GM23338 (cell line): ENCODE results near the gene HOXA3. TPM values are rescaled to one million over a fixed set of nuclear protein-coding genes. Genes with fewer than 3 reads are reported as not detected.

Experiments
- ATAC-seq: fragments of 200-7000 bp; cut with Tn5 transposase; 3 replicates; pipeline ENCODE4 v1.9.1; 2020
- DNase-seq: peaks from one replicate; pipeline ENCODE4 v3.0.0-alpha.2; 2015; ENCODE audit warnings: low spot score
- H2AFZ ChIP-seq: fragments of 200-600 bp; sonication (generic); 2 replicates; pipeline ENCODE4 v1.8.0; 2016; ENCODE audit warnings: antibody characterized with exemption, mild to moderate bottlenecking, moderate library complexity
- H3F3A ChIP-seq: fragments of 200-600 bp; sonication (generic); replicated peaks from 2 replicates; pipeline ENCODE4 v1.8.0; 2017; ENCODE audit warnings: antibody characterized with exemption, mixed run types, low read depth
- H3K27ac ChIP-seq: fragments of 200-600 bp; sonication (generic); 2 replicates; pipeline ENCODE4 v1.6.1; 2016; ENCODE audit warnings: low read depth
- H3K27me3 ChIP-seq: fragments of 200-600 bp; sonication (generic); 2 replicates; pipeline ENCODE4 v1.8.0; 2016; ENCODE audit warnings: mild to moderate bottlenecking, mixed run types, moderate library complexity; ENCODE audit not compliant: insufficient read depth
- H3K36me3 ChIP-seq: fragments of 200-600 bp; sonication (generic); 2 replicates; pipeline ENCODE4 v1.8.0; 2016; ENCODE audit warnings: mild to moderate bottlenecking; ENCODE audit not compliant: insufficient read depth
- H3K4me1 ChIP-seq: fragments of 200-600 bp; sonication (generic); 2 replicates; pipeline ENCODE4 v1.8.0; 2016; ENCODE audit warnings: mild to moderate bottlenecking, moderate library complexity; ENCODE audit not compliant: insufficient read depth
- H3K4me2 ChIP-seq: fragments of 200-600 bp; sonication (generic); 2 replicates; pipeline ENCODE4 v1.7.1; 2017; ENCODE audit warnings: mixed run types
- H3K4me3 ChIP-seq: fragments of 200-600 bp; sonication (generic); 2 replicates; pipeline ENCODE4 v1.6.1; 2016; ENCODE audit warnings: mixed run types
- H3K79me2 ChIP-seq: fragments of 200-600 bp; sonication (generic); replicated peaks from 2 replicates; pipeline ENCODE4 v1.8.0; 2017; ENCODE audit warnings: mild to moderate bottlenecking; ENCODE audit not compliant: insufficient read depth
- H3K9me2 ChIP-seq: fragments of 200-600 bp; sonication (generic); 2 replicates; pipeline ENCODE4 v1.8.0; 2017; ENCODE audit not compliant: insufficient read depth
- H4K20me1 ChIP-seq: fragments of 200-600 bp; sonication (generic); replicated peaks from 2 replicates; pipeline ENCODE4 v1.8.0; 2017; ENCODE audit warnings: mild to moderate bottlenecking; ENCODE audit not compliant: insufficient read depth
- H3K27ac Mint-ChIP-seq: 2 replicates; pipeline ENCODE4 v1.8.0; 2020; ENCODE audit warnings: inconsistent platforms, mild to moderate bottlenecking, moderate library complexity, mixed read lengths
- H3K27me3 Mint-ChIP-seq: 3 replicates; pipeline ENCODE4 v1.8.0; 2022; ENCODE audit warnings: low read depth, mild to moderate bottlenecking, moderate library complexity, mixed read lengths, inconsistent platforms; ENCODE audit not compliant: insufficient read depth, poor library complexity
- H3K36me3 Mint-ChIP-seq: 3 replicates; pipeline ENCODE4 v1.8.0; 2021; ENCODE audit warnings: low read depth, mild to moderate bottlenecking, inconsistent platforms, moderate library complexity, mixed read lengths
- H3K4me1 Mint-ChIP-seq: 3 replicates; pipeline ENCODE4 v1.8.0; 2020; ENCODE audit warnings: mild to moderate bottlenecking, inconsistent platforms, mixed read lengths
- H3K4me3 Mint-ChIP-seq: 3 replicates; pipeline ENCODE4 v1.8.0; 2021; ENCODE audit warnings: moderate library complexity, mild to moderate bottlenecking, inconsistent platforms, mixed read lengths
- H3K9me3 Mint-ChIP-seq: 3 replicates; pipeline ENCODE4 v1.8.0; 2020; ENCODE audit warnings: moderate library complexity, mild to moderate bottlenecking, inconsistent platforms, mixed read lengths
- EZH2 ChIP-seq: fragments of 200-600 bp; sonication (generic); IDR thresholded peaks from one replicate; pipeline ENCODE4 v1.8.0; 2017; ENCODE audit warnings: antibody characterized with exemption, mild to moderate bottlenecking, low read depth; ENCODE audit not compliant: unreplicated experiment
- EZH2phosphoT487 ChIP-seq: fragments of 200-600 bp; sonication (generic); IDR thresholded peaks from one replicate; pipeline ENCODE4 v1.8.1; 2018; ENCODE audit warnings: antibody characterized with exemption; ENCODE audit not compliant: unreplicated experiment
- POLR2AphosphoS5 ChIP-seq: IDR thresholded peaks from 2 replicates; pipeline ENCODE4 v1.6.1; 2016; ENCODE audit warnings: antibody characterized with exemption, low read depth
- polyA plus RNA-seq: library from polyadenylated mRNA; unstranded; fragments of >200 nt; fragmentation: Nextera tagmentation; extraction: Ambion mirVana; gene quantifications from 2 replicates; pipeline ENCODE4 v1.2.1, GENCODE V29; 2016
- total RNA-seq: library from RNA; depleted of rRNA; stranded (reverse); fragments of >200 nt; shearing (Covaris generic); gene quantifications from 2 replicates; pipeline ENCODE4 v1.2.3, GENCODE V29; 2014
- TF ChIP-seq, protein P1 (sequence below): IDR thresholded peaks from one replicate; pipeline ENCODE4 v1.6.1; 2018; ENCODE audit warnings: antibody characterized with exemption; ENCODE audit not compliant: unreplicated experiment
- TF ChIP-seq, protein P2 (sequence below): fragments of 250-450 bp; sonication (Bioruptor Pico); IDR thresholded peaks from 2 replicates; pipeline ENCODE4 v1.5.0; 2020; ENCODE audit warnings: mild to moderate bottlenecking, moderate library complexity

Gene HOXA3
- total and polyA plus RNA-seq, 2 experiments from 2014 or later: not detected

DNA sequence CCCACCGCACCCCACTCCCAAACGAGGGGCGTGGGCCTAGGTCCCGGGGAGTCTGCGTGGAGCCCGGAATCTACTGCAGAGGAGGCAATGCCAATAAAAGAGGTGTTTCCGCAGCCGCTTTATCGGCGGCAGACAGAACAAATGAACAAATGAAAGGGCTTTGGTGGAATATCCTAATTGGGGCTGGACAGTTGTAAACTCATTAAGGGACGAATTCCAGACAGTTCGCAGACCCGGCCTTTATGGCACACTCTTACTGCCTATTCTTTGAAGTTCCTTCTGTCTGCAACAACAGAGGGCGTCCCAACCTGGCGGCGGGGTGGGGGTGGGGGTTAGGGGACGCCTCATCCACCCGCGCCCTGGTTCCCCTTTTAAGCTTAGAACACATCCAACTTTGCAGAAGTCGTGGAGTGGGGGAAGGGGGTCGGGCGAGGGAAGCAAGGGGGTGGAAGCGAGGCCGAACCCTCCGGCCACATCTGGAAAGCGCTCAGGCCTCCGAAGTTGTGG, 8.9 kb upstream of the HOXA3 start:
- Mint-ChIP-seq H3K4me3 (peak overlapping the region; percentile 53; the same call in 2 of the 3 replicates), H3K9me3 (peaks cover 11% of the 10 kb centered on the region; the same call in 2 of the 3 replicates), H3K27ac (no peak overlapping the region), H3K36me3 (no peaks in the 10 kb centered on the region; the same call in 2 of the 3 replicates), H3K4me1 (peaks cover 12% of the 10 kb centered on the region), H3K27me3 (peaks cover 99% of the 10 kb centered on the region)
- Histone ChIP-seq H3F3A (peaks cover 21% of the 10 kb centered on the region), H4K20me1 (peaks cover 47% of the 10 kb centered on the region), H2AFZ (no peak overlapping the region), H3K4me1 (no peaks in the 10 kb centered on the region; the same call in 1 of the 2 replicates), H3K9me2 (no peaks in the 10 kb centered on the region), H3K27me3 (peaks cover 100% of the 10 kb centered on the region), H3K4me2 (peak overlapping the region; percentile 82; the same call in 1 of the 2 replicates), H3K79me2 (no peaks in the 10 kb centered on the region), H3K27ac (no peak overlapping the region), H3K36me3 (no peaks in the 10 kb centered on the region; the same call in 1 of the 2 replicates), H3K4me3 (peak overlapping the region; percentile 64; the same call in 1 of the 2 replicates)
- no peak for ATAC-seq
- no peak for TF ChIP-seq POLR2AphosphoS5
- TF ChIP-seq, protein P1, sequence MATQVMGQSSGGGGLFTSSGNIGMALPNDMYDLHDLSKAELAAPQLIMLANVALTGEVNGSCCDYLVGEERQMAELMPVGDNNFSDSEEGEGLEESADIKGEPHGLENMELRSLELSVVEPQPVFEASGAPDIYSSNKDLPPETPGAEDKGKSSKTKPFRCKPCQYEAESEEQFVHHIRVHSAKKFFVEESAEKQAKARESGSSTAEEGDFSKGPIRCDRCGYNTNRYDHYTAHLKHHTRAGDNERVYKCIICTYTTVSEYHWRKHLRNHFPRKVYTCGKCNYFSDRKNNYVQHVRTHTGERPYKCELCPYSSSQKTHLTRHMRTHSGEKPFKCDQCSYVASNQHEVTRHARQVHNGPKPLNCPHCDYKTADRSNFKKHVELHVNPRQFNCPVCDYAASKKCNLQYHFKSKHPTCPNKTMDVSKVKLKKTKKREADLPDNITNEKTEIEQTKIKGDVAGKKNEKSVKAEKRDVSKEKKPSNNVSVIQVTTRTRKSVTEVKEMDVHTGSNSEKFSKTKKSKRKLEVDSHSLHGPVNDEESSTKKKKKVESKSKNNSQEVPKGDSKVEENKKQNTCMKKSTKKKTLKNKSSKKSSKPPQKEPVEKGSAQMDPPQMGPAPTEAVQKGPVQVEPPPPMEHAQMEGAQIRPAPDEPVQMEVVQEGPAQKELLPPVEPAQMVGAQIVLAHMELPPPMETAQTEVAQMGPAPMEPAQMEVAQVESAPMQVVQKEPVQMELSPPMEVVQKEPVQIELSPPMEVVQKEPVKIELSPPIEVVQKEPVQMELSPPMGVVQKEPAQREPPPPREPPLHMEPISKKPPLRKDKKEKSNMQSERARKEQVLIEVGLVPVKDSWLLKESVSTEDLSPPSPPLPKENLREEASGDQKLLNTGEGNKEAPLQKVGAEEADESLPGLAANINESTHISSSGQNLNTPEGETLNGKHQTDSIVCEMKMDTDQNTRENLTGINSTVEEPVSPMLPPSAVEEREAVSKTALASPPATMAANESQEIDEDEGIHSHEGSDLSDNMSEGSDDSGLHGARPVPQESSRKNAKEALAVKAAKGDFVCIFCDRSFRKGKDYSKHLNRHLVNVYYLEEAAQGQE: no peak
- TF ChIP-seq EZH2: peak; percentile 92
- TF ChIP-seq EZH2phosphoT487: peak; percentile 69
- TF ChIP-seq, protein P2, sequence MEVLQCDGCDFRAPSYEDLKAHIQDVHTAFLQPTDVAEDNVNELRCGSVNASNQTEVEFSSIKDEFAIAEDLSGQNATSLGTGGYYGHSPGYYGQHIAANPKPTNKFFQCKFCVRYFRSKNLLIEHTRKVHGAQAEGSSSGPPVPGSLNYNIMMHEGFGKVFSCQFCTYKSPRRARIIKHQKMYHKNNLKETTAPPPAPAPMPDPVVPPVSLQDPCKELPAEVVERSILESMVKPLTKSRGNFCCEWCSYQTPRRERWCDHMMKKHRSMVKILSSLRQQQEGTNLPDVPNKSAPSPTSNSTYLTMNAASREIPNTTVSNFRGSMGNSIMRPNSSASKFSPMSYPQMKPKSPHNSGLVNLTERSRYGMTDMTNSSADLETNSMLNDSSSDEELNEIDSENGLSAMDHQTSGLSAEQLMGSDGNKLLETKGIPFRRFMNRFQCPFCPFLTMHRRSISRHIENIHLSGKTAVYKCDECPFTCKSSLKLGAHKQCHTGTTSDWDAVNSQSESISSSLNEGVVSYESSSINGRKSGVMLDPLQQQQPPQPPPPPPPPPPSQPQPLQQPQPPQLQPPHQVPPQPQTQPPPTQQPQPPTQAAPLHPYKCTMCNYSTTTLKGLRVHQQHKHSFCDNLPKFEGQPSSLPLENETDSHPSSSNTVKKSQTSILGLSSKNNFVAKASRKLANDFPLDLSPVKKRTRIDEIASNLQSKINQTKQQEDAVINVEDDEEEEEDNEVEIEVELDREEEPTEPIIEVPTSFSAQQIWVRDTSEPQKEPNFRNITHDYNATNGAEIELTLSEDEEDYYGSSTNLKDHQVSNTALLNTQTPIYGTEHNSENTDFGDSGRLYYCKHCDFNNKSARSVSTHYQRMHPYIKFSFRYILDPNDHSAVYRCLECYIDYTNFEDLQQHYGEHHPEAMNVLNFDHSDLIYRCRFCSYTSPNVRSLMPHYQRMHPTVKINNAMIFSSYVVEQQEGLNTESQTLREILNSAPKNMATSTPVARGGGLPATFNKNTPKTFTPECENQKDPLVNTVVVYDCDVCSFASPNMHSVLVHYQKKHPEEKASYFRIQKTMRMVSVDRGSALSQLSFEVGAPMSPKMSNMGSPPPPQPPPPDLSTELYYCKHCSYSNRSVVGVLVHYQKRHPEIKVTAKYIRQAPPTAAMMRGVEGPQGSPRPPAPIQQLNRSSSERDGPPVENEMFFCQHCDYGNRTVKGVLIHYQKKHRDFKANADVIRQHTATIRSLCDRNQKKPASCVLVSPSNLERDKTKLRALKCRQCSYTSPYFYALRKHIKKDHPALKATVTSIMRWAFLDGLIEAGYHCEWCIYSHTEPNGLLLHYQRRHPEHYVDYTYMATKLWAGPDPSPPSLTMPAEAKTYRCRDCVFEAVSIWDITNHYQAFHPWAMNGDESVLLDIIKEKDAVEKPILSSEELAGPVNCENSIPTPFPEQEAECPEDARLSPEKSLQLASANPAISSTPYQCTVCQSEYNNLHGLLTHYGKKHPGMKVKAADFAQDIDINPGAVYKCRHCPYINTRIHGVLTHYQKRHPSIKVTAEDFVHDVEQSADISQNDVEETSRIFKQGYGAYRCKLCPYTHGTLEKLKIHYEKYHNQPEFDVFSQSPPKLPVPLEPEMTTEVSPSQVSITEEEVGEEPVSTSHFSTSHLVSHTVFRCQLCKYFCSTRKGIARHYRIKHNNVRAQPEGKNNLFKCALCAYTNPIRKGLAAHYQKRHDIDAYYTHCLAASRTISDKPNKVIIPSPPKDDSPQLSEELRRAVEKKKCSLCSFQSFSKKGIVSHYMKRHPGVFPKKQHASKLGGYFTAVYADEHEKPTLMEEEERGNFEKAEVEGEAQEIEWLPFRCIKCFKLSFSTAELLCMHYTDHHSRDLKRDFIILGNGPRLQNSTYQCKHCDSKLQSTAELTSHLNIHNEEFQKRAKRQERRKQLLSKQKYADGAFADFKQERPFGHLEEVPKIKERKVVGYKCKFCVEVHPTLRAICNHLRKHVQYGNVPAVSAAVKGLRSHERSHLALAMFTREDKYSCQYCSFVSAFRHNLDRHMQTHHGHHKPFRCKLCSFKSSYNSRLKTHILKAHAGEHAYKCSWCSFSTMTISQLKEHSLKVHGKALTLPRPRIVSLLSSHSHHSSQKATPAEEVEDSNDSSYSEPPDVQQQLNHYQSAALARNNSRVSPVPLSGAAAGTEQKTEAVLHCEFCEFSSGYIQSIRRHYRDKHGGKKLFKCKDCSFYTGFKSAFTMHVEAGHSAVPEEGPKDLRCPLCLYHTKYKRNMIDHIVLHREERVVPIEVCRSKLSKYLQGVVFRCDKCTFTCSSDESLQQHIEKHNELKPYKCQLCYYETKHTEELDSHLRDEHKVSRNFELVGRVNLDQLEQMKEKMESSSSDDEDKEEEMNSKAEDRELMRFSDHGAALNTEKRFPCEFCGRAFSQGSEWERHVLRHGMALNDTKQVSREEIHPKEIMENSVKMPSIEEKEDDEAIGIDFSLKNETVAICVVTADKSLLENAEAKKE: no peak
- DNase-seq: no peak
